AG09309 (cell line): ENCODE measurements around the gene AP1S3.
A peak's percentile ranks its signal among the peaks of the same experiment; 100 is the strongest.

Source experiments
- DNase-seq: peaks from one replicate; pipeline ENCODE4 v3.0.0-alpha.2; 2010; ENCODE audit warnings: low read depth
- H3K4me3 ChIP-seq: 2 replicates; pipeline ENCODE4 v1.5.1; 2011; ENCODE audit warnings: mild to moderate bottlenecking, low read depth, low read length, moderate library complexity; ENCODE audit not compliant: control insufficient read depth
- TF ChIP-seq, protein P1 (sequence below): IDR thresholded peaks from 2 replicates; pipeline ENCODE4 v1.5.1; 2011; ENCODE audit warnings: mild to moderate bottlenecking, low read depth, low read length, inconsistent platforms; ENCODE audit not compliant: insufficient read depth, control insufficient read depth; ENCODE audit errors: missing control alignments

The AP1S3 gene

DNA sequence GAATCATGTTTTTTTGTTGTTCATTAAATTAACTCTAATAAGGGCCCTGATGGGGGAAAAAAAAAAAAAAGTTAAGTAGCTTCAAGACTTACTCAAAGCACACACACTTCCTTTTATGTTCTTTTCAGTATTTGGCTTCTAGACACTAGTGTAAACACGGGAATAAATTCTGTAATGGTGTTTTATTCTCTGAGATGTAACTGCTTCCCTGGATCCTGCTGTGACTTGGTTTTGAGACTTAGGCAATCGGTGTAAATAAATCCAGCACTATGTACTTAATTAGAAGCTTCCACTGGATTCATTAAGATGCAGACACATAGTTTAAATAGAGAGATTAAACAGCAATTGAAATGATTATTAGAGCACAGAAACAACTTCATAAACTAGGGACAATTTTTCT lies 26.1 kb upstream of the AP1S3 start:
- TF ChIP-seq, protein P1, sequence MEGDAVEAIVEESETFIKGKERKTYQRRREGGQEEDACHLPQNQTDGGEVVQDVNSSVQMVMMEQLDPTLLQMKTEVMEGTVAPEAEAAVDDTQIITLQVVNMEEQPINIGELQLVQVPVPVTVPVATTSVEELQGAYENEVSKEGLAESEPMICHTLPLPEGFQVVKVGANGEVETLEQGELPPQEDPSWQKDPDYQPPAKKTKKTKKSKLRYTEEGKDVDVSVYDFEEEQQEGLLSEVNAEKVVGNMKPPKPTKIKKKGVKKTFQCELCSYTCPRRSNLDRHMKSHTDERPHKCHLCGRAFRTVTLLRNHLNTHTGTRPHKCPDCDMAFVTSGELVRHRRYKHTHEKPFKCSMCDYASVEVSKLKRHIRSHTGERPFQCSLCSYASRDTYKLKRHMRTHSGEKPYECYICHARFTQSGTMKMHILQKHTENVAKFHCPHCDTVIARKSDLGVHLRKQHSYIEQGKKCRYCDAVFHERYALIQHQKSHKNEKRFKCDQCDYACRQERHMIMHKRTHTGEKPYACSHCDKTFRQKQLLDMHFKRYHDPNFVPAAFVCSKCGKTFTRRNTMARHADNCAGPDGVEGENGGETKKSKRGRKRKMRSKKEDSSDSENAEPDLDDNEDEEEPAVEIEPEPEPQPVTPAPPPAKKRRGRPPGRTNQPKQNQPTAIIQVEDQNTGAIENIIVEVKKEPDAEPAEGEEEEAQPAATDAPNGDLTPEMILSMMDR = no peak
- no peak overlapping the region for H3K4me3 ChIP-seq
- DNase-seq = no peak

DNA sequence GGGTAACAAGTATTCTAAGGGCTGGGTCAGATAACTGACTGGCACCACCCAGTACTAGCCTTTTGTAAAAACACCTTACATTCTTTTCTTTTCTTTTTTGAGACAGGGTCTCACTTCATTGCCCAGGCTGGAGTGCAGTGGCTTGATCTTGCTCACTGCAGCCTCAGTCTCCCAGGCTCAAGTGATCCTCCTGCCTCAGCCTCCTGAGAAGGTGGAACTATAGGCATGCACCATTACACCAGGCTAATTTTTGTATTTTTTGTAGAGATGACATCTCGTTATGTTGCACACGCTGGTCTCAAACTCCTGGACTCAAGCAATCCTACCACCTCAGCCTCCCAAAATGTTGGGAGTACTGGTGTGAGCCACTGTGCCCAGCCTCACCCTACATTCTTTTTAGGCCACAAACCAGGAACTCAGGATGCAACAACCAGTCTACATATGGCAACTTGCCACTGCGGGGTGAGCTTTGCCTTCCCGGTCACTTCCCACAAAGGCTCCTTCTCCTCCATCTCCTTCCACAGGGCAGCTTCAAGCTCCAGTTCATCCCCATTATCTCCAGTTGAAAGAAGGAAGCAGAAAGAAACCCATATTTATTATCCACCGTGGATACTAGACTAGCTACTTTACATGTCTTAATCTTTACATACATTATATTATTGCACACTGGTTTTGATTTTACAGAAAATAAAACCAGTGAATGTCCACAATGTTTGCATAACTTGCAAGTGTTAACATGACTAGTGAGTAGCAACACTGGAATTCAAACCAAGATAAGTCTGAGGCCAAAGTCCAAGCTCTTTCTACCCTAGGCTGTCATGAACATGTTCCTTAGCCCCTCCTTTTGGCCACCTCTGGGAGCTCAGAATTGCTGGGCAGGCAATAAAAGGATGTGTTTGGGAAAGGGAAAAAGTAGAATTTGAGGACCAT lies 23.7 kb upstream of the AP1S3 start:
- no peak overlapping the region for H3K4me3 ChIP-seq
- peak; percentile 38 for DNase-seq
- TF ChIP-seq, protein P1 = no peak

DNA sequence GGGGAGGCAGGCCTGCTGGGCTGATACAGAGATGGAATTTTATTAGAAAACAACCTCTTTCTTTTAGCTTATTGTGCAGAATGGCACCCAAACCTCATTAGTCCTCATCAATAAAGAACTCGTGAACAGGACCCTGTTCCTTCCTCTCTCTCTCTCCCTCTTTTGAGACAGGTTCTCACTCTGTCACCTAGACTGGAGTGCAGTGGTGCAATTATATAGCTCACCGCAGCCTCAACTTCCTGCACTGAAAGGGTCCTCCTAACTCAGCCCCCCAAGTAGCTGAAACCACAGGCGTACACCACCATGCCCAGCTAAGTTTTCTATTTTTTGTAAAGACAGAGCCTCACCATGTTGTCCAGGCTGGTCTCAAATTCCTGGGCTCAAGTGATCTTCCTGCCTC lies 21.7 kb upstream of the AP1S3 start:
- H3K4me3 ChIP-seq = no peak overlapping the region
- TF ChIP-seq, protein P1 = no peak
- no peak for DNase-seq

DNA sequence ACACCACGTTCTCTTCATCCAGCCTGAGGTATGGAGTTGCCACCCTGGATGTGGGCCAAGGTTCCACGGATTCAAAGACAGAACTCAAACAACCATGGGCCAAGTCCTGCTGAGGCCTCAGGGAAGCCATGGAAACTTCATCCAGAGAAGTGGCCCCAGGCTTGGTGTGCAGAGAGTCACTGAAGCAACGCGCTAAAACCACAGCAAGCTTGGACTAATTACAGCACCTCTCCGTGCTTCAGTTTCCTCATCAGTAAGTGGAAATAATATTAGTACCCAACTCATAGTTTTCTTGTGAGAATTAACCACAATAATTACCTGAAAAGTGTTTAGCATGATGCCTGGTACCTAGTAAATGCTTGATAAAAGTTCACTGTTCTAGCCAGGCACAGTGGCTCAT lies 19.2 kb upstream of the AP1S3 start:
- no peak overlapping the region for H3K4me3 ChIP-seq
- no peak for DNase-seq
- TF ChIP-seq, protein P1 = no peak

DNA sequence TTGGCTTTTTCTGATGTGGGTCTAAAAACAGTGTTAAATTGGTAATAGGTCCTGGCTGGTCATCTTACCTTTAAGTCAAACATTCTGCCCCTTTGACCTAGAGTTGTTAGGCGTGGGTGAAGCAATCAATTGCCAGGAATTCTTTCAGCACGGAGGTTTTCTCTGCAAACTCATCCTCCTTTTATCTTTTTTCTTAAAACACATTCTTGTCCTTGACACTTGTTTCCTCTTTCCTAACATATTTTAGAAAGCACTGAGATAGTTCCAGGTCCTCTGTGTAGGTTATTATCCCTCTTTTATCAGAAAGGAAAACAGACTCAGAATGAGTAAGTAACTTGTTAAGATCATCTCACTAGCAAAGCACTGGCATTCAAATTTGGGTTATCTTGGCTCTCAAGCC lies 18.6 kb upstream of the AP1S3 start:
- TF ChIP-seq, protein P1 = no peak
- H3K4me3 ChIP-seq = no peak overlapping the region
- no peak for DNase-seq

DNA sequence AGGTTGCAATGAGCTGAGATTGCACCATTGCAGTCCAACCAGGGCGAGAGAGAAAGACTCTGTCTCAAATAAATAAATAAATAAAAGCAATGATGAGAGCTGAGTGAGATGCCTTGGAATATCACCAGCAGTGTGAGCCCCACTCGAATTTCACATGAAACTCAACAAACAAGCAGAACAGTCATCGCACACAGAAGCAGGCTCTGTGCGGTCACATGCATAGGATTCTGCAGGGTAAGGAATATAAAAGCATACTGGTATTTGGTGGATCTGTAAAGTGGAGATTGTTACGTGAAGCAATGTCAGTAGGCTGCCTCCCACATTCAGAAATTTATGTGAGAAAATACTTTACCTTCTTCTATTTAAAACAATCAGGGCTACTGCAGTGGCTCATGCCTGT lies 18.0 kb upstream of the AP1S3 start:
- TF ChIP-seq, protein P1 = no peak
- H3K4me3 ChIP-seq = no peak overlapping the region
- no peak for DNase-seq
